ENCODE data around the gene TNS1. TPM values are rescaled to one million over a fixed set of nuclear protein-coding genes. Genes with fewer than 3 reads are reported as not detected.

The TNS1 gene
- total and polyA plus RNA-seq, 2 donors from 2014 or later: 44.8 to 471 TPM

- H3K36me3 ChIP-seq (ENCODE audit: control insufficient read depth in 2 of 3, insufficient read depth in 3 of 3, low read length in 3 of 3): peaks cover 5 to 97% (median 85%) of the 10 kb centered on the region in 3 donors
These were observed 110.2 kb downstream of the TNS1 start for GRCh38 chr2:217892560-217892959.

GRCh38 chr2:217890445-217890844 is 112.3 kb downstream of the TNS1 start:
- H3K4me3 ChIP-seq (ENCODE audit: low read length in 3 of 3): no peak overlapping the region
- no peaks in the 10 kb centered on the region for H3K9me3 ChIP-seq (ENCODE audit: control insufficient read depth in 2 of 3, insufficient read depth in 1 of 3, low read length in 3 of 3)
- no peaks in the 10 kb centered on the region for H3K27me3 ChIP-seq (ENCODE audit: control insufficient read depth, insufficient read depth, low read length)
- TF ChIP-seq, protein P1, sequence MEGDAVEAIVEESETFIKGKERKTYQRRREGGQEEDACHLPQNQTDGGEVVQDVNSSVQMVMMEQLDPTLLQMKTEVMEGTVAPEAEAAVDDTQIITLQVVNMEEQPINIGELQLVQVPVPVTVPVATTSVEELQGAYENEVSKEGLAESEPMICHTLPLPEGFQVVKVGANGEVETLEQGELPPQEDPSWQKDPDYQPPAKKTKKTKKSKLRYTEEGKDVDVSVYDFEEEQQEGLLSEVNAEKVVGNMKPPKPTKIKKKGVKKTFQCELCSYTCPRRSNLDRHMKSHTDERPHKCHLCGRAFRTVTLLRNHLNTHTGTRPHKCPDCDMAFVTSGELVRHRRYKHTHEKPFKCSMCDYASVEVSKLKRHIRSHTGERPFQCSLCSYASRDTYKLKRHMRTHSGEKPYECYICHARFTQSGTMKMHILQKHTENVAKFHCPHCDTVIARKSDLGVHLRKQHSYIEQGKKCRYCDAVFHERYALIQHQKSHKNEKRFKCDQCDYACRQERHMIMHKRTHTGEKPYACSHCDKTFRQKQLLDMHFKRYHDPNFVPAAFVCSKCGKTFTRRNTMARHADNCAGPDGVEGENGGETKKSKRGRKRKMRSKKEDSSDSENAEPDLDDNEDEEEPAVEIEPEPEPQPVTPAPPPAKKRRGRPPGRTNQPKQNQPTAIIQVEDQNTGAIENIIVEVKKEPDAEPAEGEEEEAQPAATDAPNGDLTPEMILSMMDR (IDR thresholded peaks at IDR 0.05; ENCODE audit: borderline replicate concordance, extremely low read depth, insufficient read depth): no peak
- no peak overlapping the region for H3K9ac ChIP-seq (ENCODE audit: low read length in 3 of 3)
- H3K4me1 ChIP-seq (ENCODE audit: control insufficient read depth in 2 of 3, insufficient read depth in 2 of 3, low read depth in 1 of 3, low read length in 3 of 3): peaks cover 0 to 33% (median 11%) of the 10 kb centered on the region in 3 donors
- H3K27ac ChIP-seq (ENCODE audit: low read depth in 2 of 2, low read length in 2 of 2): peak overlapping the region in 1 of 2 donors; percentile 10
- H3K36me3 ChIP-seq (ENCODE audit: control insufficient read depth in 2 of 3, insufficient read depth in 3 of 3, low read length in 3 of 3): peaks cover 5 to 93% (median 82%) of the 10 kb centered on the region in 3 donors
- FAIRE-seq (no peak), DNase-seq (no peak)
- intact Hi-C loops (cut with DNase I): loop anchor here (10.0 kb wide), 2 partner anchors 54 to 104 kb away; no protein-coding TSS in a partner anchor

More at GRCh38 chr2:217892560-217892959, 110.2 kb downstream of the TNS1 start:
- DNase-seq (peak in 1 of 5 donors; percentile 35), FAIRE-seq (no peak)
- Histone ChIP-seq H3K4me3 (ENCODE audit: low read length in 3 of 3) (no peak overlapping the region), H3K4me1 (ENCODE audit: control insufficient read depth in 2 of 3, insufficient read depth in 2 of 3, low read depth in 1 of 3, low read length in 3 of 3) (peaks cover 0 to 32% (median 14%) of the 10 kb centered on the region in 3 donors), H3K9me3 (ENCODE audit: control insufficient read depth in 2 of 3, insufficient read depth in 1 of 3, low read length in 3 of 3) (no peaks in the 10 kb centered on the region), H3K27me3 (ENCODE audit: control insufficient read depth, insufficient read depth, low read length) (no peaks in the 10 kb centered on the region), H3K27ac (ENCODE audit: low read depth in 2 of 2, low read length in 2 of 2) (peak overlapping the region in 1 of 2 donors; percentile 47), H3K9ac (ENCODE audit: low read length in 3 of 3) (no peak overlapping the region)
- intact Hi-C loops (cut with DNase I): loop anchor here (10.0 kb wide), 2 partner anchors 52 to 102 kb away; no protein-coding TSS in a partner anchor
- TF ChIP-seq, protein P1 (IDR thresholded peaks at IDR 0.05; ENCODE audit: borderline replicate concordance, extremely low read depth, insufficient read depth): no peak

DNA sequence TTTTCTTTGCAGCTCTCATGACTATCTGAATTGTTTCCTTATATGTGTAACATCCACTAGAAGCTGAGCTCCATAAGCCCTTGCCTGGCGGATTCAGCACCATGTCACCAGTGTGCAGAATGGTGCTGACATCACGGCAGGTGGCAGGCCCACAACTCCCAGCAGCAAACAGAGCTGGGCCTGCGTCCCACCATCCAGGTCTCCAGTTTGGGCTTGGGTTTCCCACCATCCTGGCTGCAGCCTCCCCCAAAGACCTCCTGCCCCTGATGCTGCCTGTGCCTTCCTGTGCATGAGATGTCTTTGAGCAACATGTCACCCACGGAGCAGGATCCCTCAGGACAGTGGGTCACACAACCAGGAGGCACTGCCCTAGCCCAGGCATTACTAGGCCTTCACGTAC is 113.1 kb downstream of the TNS1 start:
- Histone ChIP-seq H3K36me3 (ENCODE audit: control insufficient read depth in 2 of 3, insufficient read depth in 3 of 3, low read length in 3 of 3) (peaks cover 8 to 93% (median 82%) of the 10 kb centered on the region in 3 donors), H3K9me3 (ENCODE audit: control insufficient read depth in 2 of 3, insufficient read depth in 1 of 3, low read length in 3 of 3) (no peaks in the 10 kb centered on the region), H3K27me3 (ENCODE audit: control insufficient read depth, insufficient read depth, low read length) (no peaks in the 10 kb centered on the region), H3K9ac (ENCODE audit: low read length in 3 of 3) (no peak overlapping the region), H3K4me3 (ENCODE audit: low read length in 3 of 3) (no peak overlapping the region), H3K4me1 (ENCODE audit: control insufficient read depth in 2 of 3, insufficient read depth in 2 of 3, low read depth in 1 of 3, low read length in 3 of 3) (peaks cover 0 to 25% (median 11%) of the 10 kb centered on the region in 3 donors), H3K27ac (ENCODE audit: low read depth in 2 of 2, low read length in 2 of 2) (no peak overlapping the region)
- TF ChIP-seq, protein P1 (IDR thresholded peaks at IDR 0.05; ENCODE audit: borderline replicate concordance, extremely low read depth, insufficient read depth): no peak
- FAIRE-seq: no peak
- no peak for DNase-seq
- intact Hi-C loops (cut with DNase I): loop anchor here (10.0 kb wide), 3 partner anchors 55 to 105 kb away; no protein-coding TSS in a partner anchor
